Measurements from ENCODE around the gene SHLD1.

SHLD1 gene

DNA sequence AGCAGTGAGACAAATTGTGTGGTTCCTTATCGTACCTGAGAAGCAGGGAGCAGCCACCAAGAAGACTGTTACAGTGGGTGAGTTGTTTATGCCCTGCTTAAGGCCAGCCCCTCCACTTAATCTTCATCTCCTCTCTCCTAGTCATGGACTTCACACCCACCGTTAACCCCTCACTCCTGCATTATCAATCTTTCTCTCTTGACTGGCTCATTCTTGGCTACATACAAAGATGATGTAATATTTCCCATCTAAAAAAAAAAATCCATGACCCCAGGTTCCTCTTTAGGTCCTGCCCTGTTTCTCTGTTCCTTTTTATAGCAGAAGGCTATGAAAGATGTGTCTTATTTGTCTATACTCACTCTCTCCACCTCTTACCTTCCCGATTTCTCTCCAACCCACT is 72.4 kb downstream of the SHLD1 start:
- DNase-seq = peak; percentile 92

DNA sequence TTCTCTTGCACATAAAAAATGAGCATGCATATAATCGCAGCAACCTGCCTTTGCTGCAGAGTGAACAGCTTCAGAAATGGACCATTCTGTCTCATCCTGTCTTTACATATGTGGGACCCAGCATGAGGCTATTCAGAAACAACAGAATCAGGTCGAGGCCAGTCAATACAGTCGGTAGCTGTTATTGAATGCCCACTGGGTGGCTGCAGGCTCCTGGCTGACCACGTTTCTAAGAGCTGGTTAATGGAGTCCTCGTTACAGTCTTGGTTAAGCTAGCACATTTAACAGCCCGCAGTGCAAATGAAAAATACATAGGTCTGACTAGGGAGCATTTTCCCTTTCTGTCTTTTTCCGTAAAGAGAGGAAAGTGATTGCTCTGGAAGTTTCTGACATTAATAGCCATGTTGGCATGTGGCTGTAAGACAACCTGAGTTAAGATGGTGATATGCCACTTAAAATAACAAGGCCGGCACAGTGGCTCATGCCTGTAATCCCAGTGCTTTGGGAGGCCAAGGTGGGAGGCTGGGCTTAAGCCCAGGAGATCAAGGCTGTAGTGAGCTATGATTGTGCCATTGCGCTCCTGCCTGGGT is 75.0 kb downstream of the SHLD1 start:
- DNase-seq = no peak

DNA sequence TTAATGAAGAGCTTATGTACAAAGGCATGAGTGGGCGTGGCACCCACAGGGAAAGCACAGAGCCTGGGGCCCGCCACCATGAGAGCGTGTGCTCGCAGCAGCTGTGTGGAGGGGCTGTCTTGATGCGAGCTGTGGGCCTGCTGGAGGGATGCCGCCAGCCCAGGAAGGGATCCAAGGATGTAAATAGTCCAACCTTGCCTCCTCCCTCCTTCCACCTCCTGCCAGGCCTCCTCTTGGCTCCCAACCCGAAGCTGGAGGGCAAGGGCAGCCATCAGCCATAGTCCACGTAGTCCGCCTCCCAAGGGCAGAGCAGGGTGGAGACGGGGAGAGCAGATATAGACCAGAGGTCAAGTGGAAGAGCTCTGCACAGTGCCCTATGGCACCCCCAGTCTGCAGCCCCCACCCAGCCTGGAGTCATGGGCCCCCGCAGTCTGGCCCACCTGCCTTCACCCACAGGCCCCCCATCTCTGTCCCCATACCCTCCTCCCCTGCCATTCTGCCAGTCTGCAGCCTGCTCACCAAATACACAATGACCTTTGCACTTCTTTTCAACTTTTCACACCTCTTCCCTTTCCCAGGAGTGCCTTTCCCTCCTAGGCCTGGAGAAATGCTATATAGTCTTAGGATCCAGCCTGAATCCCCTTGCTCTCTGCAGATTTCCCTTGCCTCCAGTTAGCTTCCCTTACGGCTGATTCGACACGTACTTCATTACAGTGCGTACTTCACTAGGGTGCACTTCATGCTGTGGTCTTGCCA is 77.1 kb downstream of the SHLD1 start:
- no peak for DNase-seq

DNA sequence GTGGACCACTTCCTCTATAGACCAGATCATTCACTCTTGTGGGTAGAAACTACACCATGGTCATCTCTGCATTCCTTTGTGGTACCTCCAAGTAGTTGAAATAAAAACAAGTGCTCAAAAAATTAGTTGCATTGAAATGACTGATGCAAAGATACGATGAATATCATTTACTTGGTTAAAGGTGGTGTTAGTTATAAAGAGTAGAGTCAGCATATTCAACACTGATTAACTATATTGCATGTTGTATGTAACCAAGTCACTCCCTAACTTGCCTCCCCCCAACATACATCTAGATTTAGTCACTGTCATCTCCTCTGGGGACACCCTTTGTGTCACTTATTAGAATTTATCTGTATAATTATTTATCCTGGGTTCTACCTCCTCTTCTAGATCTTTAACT is 77.7 kb downstream of the SHLD1 start:
- DNase-seq = peak; percentile 61

DNA sequence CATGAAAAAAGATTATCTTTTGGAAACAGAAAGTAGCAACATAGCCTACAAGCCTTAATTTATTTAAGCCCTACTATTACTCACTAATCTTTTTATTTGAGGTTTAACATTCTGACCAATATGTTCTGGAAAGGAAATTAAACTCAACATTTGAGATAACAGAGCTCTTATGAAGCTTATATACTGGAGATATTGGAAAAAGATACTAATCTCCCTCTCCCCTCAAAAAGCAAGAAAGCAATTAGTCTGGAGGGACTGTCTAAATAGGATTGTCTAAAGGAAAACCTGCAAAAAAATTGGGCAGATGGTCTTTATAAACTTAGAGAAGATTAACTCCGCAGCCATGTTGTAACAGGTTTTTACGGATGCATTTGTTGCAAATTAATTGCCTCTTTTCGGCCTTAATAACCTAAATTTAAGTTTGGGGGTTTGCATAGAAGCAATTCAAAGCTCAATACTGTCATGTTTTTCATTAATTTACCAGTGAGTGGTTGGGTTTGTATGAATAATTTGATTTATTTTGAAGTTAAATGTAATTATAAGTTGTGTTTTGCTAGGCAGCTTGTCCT is 79.1 kb downstream of the SHLD1 start:
- DNase-seq = no peak

DNA sequence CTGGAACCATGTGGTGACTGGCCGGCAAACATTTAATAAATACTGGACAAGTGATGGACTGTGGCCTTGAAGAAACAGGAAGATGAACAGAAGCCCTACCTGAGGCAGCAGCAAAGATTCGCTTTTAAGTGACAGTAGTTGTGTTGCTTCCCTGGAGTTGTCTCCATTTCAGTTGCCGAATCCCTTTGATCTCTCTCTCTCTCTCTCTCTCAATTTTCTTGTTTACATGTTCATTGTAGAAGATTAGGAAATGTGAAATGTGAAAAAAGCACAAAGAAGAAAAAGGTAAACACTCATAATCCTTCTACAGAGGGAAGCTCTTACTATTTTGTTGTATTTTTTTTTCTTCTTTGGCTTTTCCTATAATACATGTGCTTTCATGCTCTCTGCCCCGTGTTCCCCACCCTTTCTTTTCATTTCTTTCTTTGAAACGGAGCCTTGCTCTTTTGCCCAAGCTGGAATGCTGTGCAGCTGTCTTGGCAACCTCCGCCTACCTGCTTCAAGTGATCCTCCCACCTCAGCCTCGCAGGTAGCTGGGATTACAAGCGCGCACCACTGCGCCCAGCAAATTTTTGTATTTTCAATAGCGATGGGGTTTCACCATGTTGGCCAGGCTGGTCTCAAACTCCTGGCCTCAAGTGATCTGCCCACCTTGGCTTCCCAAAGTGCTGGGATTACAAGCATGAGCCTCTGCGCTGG is 81.5 kb downstream of the SHLD1 start:
- no peak for DNase-seq

DNA sequence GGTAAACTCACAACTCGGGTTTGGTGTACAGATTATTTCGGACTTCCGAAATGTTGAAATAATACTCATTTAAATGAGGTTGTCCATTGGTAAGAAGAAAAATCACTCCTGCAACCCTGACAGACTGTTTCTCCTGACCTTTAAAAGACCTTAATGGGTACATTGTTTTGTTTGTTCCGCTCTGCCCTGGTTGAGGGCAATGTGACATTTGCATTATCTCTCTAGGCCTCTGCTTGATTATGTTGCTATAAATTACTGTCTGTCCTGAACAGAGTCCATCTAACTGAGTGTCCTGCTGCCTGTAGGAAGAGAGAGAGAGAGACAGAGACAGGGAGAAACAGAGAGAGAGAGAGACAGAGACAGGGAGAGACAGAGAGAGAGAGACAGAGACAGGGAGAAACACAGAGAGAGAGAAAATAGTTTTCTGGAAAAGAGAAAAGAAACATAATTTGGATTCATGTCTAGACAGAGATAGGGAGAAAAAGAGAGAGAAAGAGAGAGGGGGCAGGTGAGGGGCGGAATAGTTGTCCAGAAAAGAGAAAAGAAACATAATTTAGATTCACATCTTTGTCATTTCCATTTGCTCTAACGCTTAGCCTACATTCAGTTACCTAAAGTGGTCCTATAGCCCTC is 83.2 kb downstream of the SHLD1 start:
- no peak for DNase-seq

DNA sequence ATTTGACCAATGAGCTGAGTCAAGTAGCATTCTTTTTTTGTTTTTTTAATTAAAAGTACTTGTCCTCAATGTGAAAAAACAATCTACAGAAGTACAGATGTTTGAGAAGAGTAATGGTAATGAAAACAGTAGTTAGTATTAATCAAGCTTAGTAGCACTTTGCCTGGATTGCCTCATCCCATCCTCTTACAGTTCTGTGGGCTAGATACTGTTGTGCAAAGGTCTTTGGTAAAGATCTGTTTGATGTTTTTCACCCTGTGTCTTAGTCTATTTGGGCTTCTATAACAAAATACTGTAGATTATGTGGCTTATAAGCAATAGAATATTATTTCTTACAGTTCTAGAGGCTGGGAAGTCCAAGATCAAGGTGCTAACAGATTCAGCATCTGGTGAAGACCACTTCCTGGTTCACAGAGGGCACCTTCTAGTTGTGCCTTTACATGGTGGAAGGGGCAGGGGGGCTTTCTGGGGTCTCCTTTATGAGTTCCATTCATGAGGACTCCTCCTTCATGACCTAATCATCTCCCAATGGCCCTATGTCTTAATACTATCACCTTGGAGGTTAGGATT is 84.3 kb downstream of the SHLD1 start:
- peak; percentile 35 for DNase-seq

DNA sequence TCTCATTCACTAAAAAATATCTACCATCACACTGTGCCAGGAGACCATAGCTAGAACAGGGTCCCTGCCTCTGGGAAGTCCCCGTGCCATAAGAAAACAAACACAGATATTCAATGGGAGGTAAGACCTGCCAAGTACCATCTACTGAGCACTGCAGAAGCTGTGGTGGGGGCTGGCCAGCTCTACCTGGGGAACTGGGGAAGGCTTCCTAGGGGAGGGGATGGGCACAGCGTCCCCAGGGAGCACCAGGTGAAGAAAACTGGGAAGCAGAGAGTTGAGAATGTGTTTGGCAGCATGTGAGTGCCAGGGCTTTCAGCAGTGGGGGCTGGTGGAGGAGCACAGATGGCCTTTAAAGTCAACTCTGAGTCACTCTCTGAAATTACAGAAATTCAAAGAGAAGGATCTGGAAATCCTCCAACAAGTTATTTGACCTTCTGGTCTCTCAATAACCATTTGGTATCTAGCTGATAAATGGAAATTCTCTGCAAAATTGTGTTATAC is 85.2 kb downstream of the SHLD1 start:
- DNase-seq = peak; percentile 47

DNA sequence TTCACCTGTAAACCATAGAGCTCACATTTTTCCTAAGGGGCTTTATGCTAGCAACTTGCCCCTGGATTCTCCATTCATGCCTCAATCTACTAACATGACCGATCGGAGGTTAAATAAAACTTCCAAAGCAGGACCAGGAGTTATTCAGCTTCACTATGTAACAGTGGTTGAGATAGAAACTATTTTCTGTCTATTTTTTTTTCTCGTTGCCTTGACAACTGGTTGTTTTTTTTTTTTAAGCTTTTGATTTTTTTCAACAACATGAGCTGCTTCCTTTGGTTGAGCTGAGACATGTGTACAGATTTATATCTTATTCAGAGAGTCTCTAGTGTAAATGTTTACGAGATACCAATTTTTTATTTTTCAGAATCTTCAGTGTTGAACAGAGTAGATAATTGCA is 85.7 kb downstream of the SHLD1 start:
- DNase-seq = peak; percentile 15

DNA sequence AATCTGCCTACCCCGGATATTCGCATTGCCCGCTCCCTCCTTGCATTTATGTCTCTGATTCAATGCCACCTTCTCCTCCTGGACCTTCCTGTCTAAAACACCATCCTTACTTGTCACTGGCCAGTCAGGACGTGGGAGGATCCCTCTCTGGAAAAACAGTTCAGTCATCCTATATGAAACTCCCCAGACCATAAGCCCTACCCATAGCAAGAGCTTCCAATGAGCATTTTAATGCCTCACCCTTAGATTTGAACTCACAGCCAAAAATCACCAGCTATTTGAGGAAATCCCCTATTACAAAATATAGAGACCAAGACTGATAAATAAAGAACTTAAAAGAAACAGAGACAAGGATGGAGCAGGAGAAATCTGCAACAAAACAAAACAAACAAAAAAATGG is 86.4 kb downstream of the SHLD1 start:
- no peak for DNase-seq

DNA sequence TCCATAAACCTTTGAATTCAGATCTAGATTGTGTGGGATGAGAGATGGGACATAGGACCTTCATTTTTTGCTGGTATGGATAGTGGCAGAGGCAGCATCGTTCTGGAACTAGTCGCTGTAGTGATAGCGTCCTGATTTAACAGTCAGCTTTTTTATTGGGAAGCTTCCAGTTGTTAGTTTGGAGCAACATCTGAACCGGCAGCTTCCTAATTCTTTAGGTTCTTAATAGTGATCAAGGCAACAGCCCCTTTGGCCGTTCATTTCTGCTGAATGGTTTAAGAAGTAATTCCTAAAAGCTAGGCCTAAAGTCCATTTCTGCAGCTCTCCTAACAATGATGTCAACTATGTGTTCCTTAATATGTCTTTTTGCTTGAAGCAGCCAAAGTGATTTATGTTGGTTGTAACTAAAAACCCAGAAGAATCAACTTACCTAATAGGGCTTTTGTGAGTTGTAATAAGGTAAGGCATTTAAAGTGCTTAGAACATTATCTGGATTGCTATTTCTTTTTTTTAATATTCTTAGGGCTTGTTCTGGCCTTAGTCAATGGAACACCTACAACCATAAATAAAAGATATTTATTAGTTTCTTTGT is 90.3 kb downstream of the SHLD1 start:
- no peak for DNase-seq

DNA sequence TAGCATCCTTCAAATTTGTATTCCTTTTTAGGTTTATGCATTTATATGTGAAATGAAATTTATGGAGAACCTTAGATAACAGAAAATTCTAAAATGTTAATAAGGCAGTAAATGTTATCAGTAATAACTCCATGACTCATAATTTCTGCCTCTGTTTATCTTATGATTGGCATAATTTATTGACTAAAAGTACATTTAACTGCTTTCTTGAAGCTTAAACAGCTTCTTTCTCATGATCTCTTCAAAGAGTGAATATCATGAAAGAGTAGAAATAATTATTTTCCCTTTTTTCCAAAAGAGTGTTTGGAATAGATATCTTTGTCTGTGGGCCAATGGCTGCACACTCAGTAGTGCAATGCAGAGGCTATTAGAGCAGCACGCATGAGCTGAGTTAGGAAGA is 91.3 kb downstream of the SHLD1 start:
- no peak for DNase-seq

DNA sequence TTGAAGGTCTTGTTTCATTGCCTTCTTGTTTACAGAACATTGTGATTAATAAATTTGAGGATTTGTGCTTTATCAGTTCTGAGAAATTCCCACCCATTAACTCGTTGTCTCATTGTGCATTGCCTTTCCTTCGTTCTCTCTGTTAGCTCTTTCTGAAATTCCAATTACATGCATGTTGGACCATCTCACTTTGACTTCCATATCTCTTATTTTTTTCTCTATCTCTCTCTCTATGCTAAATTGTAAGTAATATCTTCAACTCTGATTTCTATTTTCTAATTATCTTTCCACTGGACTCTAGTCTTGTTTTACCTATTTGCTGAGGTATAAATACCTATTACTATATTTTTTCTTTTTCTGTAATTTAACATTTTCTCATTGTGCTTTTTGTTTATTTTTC is 92.3 kb downstream of the SHLD1 start:
- no peak for DNase-seq

DNA sequence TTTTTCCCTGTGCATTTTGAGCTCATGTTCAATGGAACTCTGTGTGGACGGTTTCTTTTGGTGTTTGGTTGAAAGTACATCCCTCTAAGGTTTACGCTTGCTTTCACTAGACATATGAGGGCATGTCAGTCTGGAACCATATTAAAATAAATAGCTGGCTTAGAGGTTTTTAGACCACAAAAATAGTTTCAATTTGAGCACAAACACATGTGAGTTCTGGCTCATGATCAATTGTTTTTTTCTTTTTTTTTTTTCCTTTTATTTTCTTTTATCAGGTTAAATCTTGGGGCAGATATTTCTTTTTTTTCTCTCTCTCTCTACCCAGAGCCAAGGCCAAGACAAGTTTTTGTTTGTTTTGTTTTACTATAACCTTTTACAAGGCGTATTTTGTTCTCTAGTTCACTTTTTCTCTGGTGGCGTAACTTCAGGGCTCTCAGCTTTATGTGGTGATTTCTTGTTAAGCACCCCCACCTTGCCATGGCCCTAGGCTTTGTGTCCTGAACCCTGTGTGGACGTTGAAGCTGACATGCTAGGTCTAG is 92.9 kb downstream of the SHLD1 start:
- DNase-seq = peak; percentile 1

DNA sequence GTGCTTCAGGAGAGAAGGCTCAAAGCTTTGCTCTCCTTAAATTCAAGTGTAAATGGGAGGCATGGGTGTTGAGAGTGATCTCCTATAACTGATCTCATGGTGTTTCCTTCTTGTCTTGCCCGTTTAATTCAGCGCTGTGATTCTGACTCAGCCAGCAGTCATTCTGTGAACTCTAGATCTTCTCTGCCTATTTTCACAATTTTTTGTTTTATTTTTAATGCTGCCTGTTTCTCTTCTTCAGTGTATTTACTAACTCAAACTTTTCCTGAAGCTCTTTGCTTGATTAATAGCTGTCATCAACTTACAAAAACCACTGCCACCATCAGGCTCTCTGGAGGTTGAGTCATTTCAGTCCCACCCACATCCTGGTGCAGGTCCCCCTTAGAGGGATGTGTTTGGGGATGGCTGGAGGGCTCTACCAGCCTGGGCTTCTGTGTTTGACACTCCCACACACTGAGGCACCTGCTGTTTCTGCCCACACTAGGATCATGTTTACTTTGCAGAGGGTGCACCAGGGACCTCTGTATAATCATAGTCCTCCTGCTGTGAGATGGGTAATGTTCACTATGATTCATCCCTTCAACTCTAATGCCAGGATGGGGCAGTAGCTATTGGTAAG is 94.0 kb downstream of the SHLD1 start:
- DNase-seq = peak; percentile 70

DNA sequence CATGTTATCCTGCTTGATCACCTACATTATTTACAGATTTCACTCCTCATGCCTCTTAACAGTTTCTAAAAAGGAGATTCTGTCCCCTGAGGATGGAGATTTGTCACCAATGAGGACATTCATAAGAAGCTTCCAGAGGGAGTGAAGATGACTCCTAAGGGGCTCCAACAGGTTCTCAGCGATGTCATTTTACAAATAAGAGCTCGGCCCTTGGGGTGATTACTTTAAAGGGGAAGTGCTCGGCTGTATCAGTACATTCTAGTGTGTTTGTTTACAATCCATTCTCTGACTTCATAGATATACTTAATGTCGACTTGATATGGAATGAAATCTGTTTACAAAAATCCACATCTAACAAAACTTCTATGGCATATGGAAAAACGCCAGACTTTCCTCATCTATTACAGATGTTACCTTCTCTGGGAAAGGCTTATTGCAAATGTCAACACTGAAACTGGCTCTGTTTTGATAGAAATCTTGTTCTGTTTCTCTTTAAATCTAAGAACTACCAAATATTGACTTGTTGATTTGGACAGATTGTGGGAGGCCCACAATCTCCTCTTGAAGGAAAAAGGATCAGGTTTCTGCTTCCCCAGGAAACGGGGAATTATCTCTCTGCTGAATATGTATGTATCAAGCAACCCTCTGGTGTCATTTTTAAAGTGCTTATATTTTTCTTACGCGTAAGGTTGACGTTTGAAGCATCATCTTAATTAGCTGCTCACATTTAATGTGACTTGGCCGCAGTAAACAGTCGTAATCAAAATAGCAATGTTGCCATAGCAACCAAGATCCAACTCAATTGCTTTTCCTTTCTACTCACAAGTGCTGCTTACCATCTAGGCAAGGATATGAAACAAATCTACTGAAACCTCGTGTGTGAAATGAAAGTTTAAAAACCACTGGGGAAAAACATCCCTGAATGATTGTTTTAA is 95.7 kb downstream of the SHLD1 start:
- peak; percentile 5 for DNase-seq

DNA sequence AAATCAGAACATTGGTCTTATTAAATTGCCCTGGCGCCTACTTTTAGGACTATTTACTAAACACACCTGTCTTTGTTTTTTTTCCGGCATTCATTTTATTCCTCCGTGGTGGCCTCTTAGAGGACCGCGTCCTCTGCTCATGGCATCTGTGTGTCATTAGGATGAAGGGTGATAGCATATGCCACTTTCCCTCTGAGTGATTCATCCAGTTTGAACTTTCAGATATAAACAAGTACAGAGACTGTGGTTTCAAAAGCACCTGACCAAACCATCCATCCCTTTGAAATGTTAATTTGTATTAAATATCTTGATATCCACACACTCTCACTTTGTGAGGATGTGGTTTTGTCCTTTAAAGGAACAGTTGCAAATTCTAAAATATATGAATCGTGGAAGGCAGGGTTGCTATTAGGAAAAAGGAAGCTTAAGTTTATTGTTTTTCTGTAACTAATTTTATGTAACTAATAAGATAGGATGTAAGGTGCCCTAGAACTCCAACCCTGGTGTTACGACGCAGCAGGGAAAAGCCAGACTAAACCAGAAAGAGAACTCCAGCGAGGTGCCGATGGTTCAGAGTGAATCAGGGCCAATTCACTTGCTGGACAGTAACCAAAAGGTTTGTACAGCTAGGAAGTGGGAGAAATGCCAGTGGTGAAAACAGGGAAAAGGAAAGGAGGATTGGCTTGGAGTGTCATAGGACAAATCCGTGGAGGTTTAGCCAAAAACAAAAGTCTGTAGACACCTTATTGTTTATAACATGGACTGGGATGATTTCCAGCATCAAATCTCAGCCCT is 98.7 kb downstream of the SHLD1 start:
- DNase-seq = no peak

DNA sequence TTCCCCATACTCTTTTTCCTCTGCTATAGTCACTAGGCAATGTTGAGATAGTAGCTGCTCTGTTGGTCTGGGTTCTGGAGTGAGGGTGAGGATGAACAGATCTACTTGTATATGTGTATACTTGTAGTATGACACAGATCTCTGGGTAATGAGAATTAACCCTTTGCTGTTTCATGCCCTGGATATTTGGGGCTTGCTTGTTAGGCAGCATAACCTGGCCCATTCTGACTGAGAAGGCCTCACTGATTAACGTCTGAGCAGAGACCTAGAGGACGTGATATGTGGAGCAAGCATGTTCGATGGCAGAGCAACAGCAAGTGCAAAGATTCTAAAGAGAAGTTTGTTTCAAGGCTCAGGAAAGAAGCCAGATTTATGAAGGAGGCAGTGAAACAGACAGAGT is 105.7 kb downstream of the SHLD1 start:
- DNase-seq = no peak

DNA sequence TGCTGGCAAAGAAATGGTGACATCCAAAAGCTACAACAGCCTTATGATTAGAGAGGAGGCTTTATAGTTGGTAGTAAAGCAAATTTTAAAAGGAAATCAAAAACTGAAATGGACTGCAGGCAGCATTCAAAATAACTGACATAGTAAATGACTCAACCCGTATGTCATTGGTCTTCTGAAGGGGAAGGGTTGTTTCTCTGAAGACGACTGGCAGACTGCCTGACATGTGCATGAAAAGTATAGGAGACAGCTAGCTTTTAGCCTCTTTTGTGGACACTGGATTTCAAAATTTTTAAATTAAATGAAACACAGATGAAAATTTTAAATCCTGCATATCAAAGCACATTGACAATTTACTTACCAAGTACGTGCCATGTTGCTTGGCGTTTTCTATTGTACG is 109.4 kb downstream of the SHLD1 start:
- peak; percentile 40 for DNase-seq

Measured in MV-4-11 (cell line).